M059J (cell line): ENCODE measurements around the gene DYRK1B. TPM values are rescaled to one million over a fixed set of nuclear protein-coding genes. Genes with fewer than 3 reads are reported as not detected.

Experiments used
- DNase-seq: peaks from one replicate; pipeline ENCODE4 v3.0.0-alpha.2; 2012; ENCODE audit warnings: low read depth
- total RNA-seq: library from RNA; depleted of rRNA; stranded (reverse); fragments of >200 nt; shearing (Covaris generic); gene quantifications from 2 replicates; pipeline ENCODE4 v1.2.3, GENCODE V29; 2014

Gene DYRK1B
- total RNA-seq, 1 experiment from 2014 or later, result 10.6 TPM

GRCh38 chr19:39858541-39858940 lies 24.6 kb upstream of the DYRK1B start:
- DNase-seq, result no peak

GRCh38 chr19:39852882-39853281 lies 18.9 kb upstream of the DYRK1B start:
- DNase-seq, result no peak

GRCh38 chr19:39850892-39851291 lies 16.9 kb upstream of the DYRK1B start:
- no peak for DNase-seq

- DNase-seq, result no peak
These were observed 14.4 kb upstream of the DYRK1B start for GRCh38 chr19:39848392-39848791.

GRCh38 chr19:39847525-39847924 lies 13.6 kb upstream of the DYRK1B start:
- DNase-seq, result no peak

- no peak for DNase-seq
These were observed 12.9 kb upstream of the DYRK1B start for GRCh38 chr19:39846678-39847486.

GRCh38 chr19:39845933-39846677 lies 12.1 kb upstream of the DYRK1B start, which contains the start of gene FBL:
TSS of gene FBL (minus strand) at chr19:39846379. CDS start at chr19:39846300, 79 bp downstream.
- peak; percentile 90 for DNase-seq

- DNase-seq, result peak; percentile 51
These were observed 11.6 kb upstream of the DYRK1B start for GRCh38 chr19:39845584-39845932.

- DNase-seq, result no peak
These were observed 11.2 kb upstream of the DYRK1B start for GRCh38 chr19:39845172-39845571.

GRCh38 chr19:39843919-39844793 lies 10.2 kb upstream of the DYRK1B start:
- DNase-seq, result peak; percentile 56

GRCh38 chr19:39842693-39843435 lies 8.9 kb upstream of the DYRK1B start:
- no peak for DNase-seq

- DNase-seq, result no peak
These were observed 7.1 kb upstream of the DYRK1B start for GRCh38 chr19:39841041-39841440.

- DNase-seq, result no peak
These were observed 6.5 kb upstream of the DYRK1B start for GRCh38 chr19:39840492-39840891.

- no peak for DNase-seq
These were observed 5.8 kb upstream of the DYRK1B start for GRCh38 chr19:39839678-39840327.

GRCh38 chr19:39838569-39838968 lies 4.6 kb upstream of the DYRK1B start:
- DNase-seq, result no peak

- DNase-seq, result no peak
These were observed 4.0 kb upstream of the DYRK1B start for GRCh38 chr19:39837978-39838377.

- no peak for DNase-seq
These were observed 402 bp upstream of the DYRK1B start for GRCh38 chr19:39834287-39834841.

- no peak for DNase-seq
These were observed 850 bp downstream of the DYRK1B start for GRCh38 chr19:39833160-39833463.

- no peak for DNase-seq
These were observed 1.4 kb downstream of the DYRK1B start for GRCh38 chr19:39832341-39833083.

- no peak for DNase-seq
These were observed 2.3 kb downstream of the DYRK1B start for GRCh38 chr19:39831679-39832078.
